Ascending aorta (tissue), 2 donors: Measurements from ENCODE around the gene MAP7D2. TPM values are rescaled to one million over a fixed set of nuclear protein-coding genes. Genes with fewer than 3 reads are reported as not detected.
"Not testable (repeated sequence)": the region's sequence is repeated elsewhere in the genome, so short reads cannot be mapped to it uniquely, and the experiment has no call there.

Experiments used
- DNase-seq, 2 donors: peaks; one replicate each; pipeline ENCODE4 v3.0.0-alpha.2; 2019; ENCODE audit warnings: low spot score in 2 of 2
- H3K27ac ChIP-seq, 2 donors: fragments of 200-600 bp; sonication (generic); one replicate each; pipeline ENCODE4 v1.5.1; 2016 to 2017; ENCODE audit warnings: mild to moderate bottlenecking in 1 of 2
- H3K27me3 ChIP-seq: fragments of 200-600 bp; sonication (generic); one replicate; pipeline ENCODE4 v1.5.1; 2017
- H3K36me3 ChIP-seq, 2 donors: fragments of 200-600 bp; sonication (generic); one replicate each; pipeline ENCODE4 v1.5.1; 2016
- H3K4me1 ChIP-seq, 2 donors: fragments of 200-600 bp; sonication (generic); one replicate each; pipeline ENCODE4 v1.5.1; 2016 to 2017; ENCODE audit warnings: mild to moderate bottlenecking in 1 of 2
- H3K4me3 ChIP-seq, 2 donors: fragments of 200-600 bp; sonication (generic); one replicate each; pipeline ENCODE4 v1.5.1; 2016 to 2017; ENCODE audit warnings: mild to moderate bottlenecking in 1 of 2
- H3K9me3 ChIP-seq, 2 donors: fragments of 200-600 bp; sonication (generic); one replicate each; pipeline ENCODE4 v1.5.1; 2016
- CTCF ChIP-seq, 3 experiments: fragments of 200-600 bp in 2 of 3; fragments of 450-650 bp in 1 of 3; sonication (generic) in 2 of 3; IDR thresholded peaks; one replicate each; pipeline ENCODE4 v1.5.1; 2016 to 2019; ENCODE audit warnings: antibody characterized with exemption in 3 of 3, mild to moderate bottlenecking in 1 of 3, moderate library complexity in 1 of 3
- intact Hi-C: fragments of 100-400 bp; cut with DNase I; formaldehyde crosslinking; loops from one replicate; pipeline ENCODE4 v1.15.1; 2023
- total RNA-seq: library from RNA; depleted of rRNA; stranded (reverse); fragments of >200 nt; gene quantifications from one replicate; pipeline ENCODE4 v1.1.0, GENCODE V29; 2016

Gene MAP7D2
- total RNA-seq, result not detected

GRCh38 chrX:20116577-20117240 is at the start of gene MAP7D2:
Gene MAP7D2, minus strand, starts transcription at chrX:20116907. Its CDS starts 28 bp downstream, at chrX:20116879.
- H3K27me3 ChIP-seq, result peaks cover 5% of the 10 kb centered on the region
- H3K4me3 ChIP-seq, result peak within 1 kb of the TSS; percentile 39 to 42

GRCh38 chrX:20162516-20162915 is 45.8 kb upstream of the MAP7D2 start:
- H3K36me3 ChIP-seq, result peaks cover 0 to 17% of the 10 kb centered on the region in 2 donors
- H3K4me3 ChIP-seq, H3K9me3 ChIP-seq, DNase-seq, H3K4me1 ChIP-seq, intact Hi-C loops, H3K27ac ChIP-seq, H3K27me3 ChIP-seq: not testable (repeated sequence)

More at GRCh38 chrX:20116577-20117240, at the start of gene MAP7D2:
- H3K4me1 ChIP-seq, result no peaks in the 10 kb centered on the region
- no peak for TF ChIP-seq CTCF (IDR thresholded peaks at IDR 0.05)
- no peaks in the 10 kb centered on the region for H3K9me3 ChIP-seq
- no peak for DNase-seq
- intact Hi-C loops, result no loop called here
- no peak within 1 kb of the TSS for H3K27ac ChIP-seq
- no peaks in the 10 kb centered on the region for H3K36me3 ChIP-seq

- H3K27ac ChIP-seq, result no peak overlapping the region
- H3K36me3 ChIP-seq, result peaks cover 0 to 23% of the 10 kb centered on the region in 2 donors
- no peak for TF ChIP-seq CTCF (IDR thresholded peaks at IDR 0.05)
- no peak for DNase-seq
- H3K27me3 ChIP-seq, result no peaks in the 10 kb centered on the region
- H3K4me1 ChIP-seq, result no peaks in the 10 kb centered on the region
- intact Hi-C loops, result no loop called here
- no peaks in the 10 kb centered on the region for H3K9me3 ChIP-seq
- H3K4me3 ChIP-seq, result no peak overlapping the region
Observed at GRCh38 chrX:20159797-20160385, 43.2 kb upstream of the MAP7D2 start.

- DNase-seq, result no peak
- no peaks in the 10 kb centered on the region for H3K27me3 ChIP-seq
- H3K36me3 ChIP-seq, result peaks cover 0 to 18% of the 10 kb centered on the region in 2 donors
- no peak overlapping the region for H3K4me3 ChIP-seq
- no peaks in the 10 kb centered on the region for H3K4me1 ChIP-seq
- intact Hi-C loops, result no loop called here
- no peaks in the 10 kb centered on the region for H3K9me3 ChIP-seq
- TF ChIP-seq CTCF (IDR thresholded peaks at IDR 0.05), result no peak
- no peak overlapping the region for H3K27ac ChIP-seq
Observed at GRCh38 chrX:20151689-20152088, 35.0 kb upstream of the MAP7D2 start.

- Histone ChIP-seq H3K36me3 (peaks cover 0 to 9% of the 10 kb centered on the region in 2 donors), H3K4me3 (no peak overlapping the region), H3K9me3 (no peaks in the 10 kb centered on the region), H3K27me3 (no peaks in the 10 kb centered on the region), H3K4me1 (no peaks in the 10 kb centered on the region), H3K27ac (no peak overlapping the region)
- intact Hi-C loops, result loop anchor here (10.0 kb wide), 1 partner anchor 155 kb away; the partner anchor contains the start of gene BCLAF3
- no peak for TF ChIP-seq CTCF (IDR thresholded peaks at IDR 0.05)
- DNase-seq, result no peak
Observed at GRCh38 chrX:20149326-20149725, 32.6 kb upstream of the MAP7D2 start.

- no peak for DNase-seq
- Histone ChIP-seq H3K4me3 (no peak overlapping the region), H3K27me3 (no peaks in the 10 kb centered on the region), H3K27ac (no peak overlapping the region), H3K36me3 (peaks cover 0 to 3% of the 10 kb centered on the region in 2 donors), H3K9me3 (no peaks in the 10 kb centered on the region), H3K4me1 (no peaks in the 10 kb centered on the region)
- intact Hi-C loops, result loop anchor here (10.0 kb wide), 1 partner anchor 153 kb away; the partner anchor contains the start of gene BCLAF3
- no peak for TF ChIP-seq CTCF (IDR thresholded peaks at IDR 0.05)
Observed at GRCh38 chrX:20147561-20147960, 30.9 kb upstream of the MAP7D2 start.
